ENCODE measurements around the gene SAMD1. TPM values are rescaled to one million over a fixed set of nuclear protein-coding genes. Genes with fewer than 3 reads are reported as not detected.

SAMD1 gene
- total and polyA plus RNA-seq, 2 of the 8 experiments (the other 6 are each of a cell fraction or from before 2014, with no cell fraction given): 40.0 to 100 TPM

DNA sequence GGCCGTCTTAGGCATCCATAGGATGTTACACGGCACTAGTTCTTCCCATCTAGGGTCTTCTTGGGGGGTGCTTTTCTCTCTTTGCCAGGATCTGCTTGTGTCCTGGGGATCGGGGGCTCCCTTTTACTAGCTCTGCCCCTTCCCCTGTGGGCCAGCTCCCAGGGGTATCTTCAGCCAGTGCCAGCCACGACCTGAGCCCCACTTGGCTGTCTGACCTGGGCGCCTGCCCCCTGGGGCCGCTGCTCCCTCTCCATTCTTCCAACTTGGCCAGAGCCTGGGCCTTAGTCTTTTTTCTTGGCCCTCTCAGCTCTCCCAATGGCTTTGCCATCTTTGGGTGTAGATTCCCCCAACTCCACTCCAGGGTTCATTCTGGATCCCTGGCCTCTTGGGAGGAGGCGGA, 23.9 kb upstream of the SAMD1 start:
- Histone ChIP-seq H2AFZ (ENCODE audit: low read length) (no peak overlapping the region), H2BK15ac (ENCODE audit: low read length) (no peak overlapping the region), H2BK20ac (ENCODE audit: low read length) (no peak overlapping the region), H2AK5ac (ENCODE audit: low read depth, low read length) (no peak overlapping the region), H2BK120ac (replicated peaks; ENCODE audit: low read depth, low read length) (no peak overlapping the region), H3K27me3 (replicated peaks in 1 of 4; ENCODE audit: control insufficient read depth in 3 of 4, extremely low read depth in 1 of 4, insufficient read depth in 3 of 4, low read length in 3 of 4) (no peaks in the 10 kb centered on the region; a peak in 2 of 7 replicates), H3K79me2 (ENCODE audit: control insufficient read depth in 1 of 2, insufficient read depth in 2 of 2, low read length in 2 of 2) (0 out of 4 replicates have a peak, but pooled peaks cover 0 to 3% of the 10 kb centered on the region in 2 experiments), H3K23me2 (ENCODE audit: low read depth, low read length) (peaks cover 8% of the 10 kb centered on the region), H4K5ac (ENCODE audit: insufficient read length, low read depth, low read length) (no peak overlapping the region), H3K4ac (replicated peaks; ENCODE audit: insufficient read length, low read depth, low read length) (no peak overlapping the region), H3K9ac (replicated peaks in 1 of 4; ENCODE audit: extremely low read depth in 1 of 4, low read depth in 3 of 4, low read length in 3 of 4) (no peak overlapping the region), H4K20me1 (replicated peaks in 1 of 2; ENCODE audit: control insufficient read depth in 1 of 2, insufficient read depth in 2 of 2, low read length in 2 of 2) (peaks cover 7 to 12% of the 10 kb centered on the region in 2 experiments), H4K8ac (ENCODE audit: extremely low read depth, insufficient read depth, low read length) (no peak overlapping the region), H4K91ac (replicated peaks; ENCODE audit: insufficient read length, low read length) (no peak overlapping the region), H3K4me3 (ENCODE audit: extremely low read depth in 1 of 4, insufficient read depth in 2 of 4, low read depth in 3 of 4, low read length in 4 of 4) (no peak overlapping the region), H2BK5ac (ENCODE audit: low read depth, low read length) (no peak overlapping the region), H3K23ac (ENCODE audit: insufficient read length) (no peak overlapping the region), H3K36me3 (ENCODE audit: control insufficient read depth in 2 of 4, insufficient read depth in 4 of 4, low read length in 3 of 4) (no peaks in the 10 kb centered on the region), H3K14ac (ENCODE audit: insufficient read length) (no peak overlapping the region), H3K4me2 (ENCODE audit: insufficient read depth in 1 of 2, low read depth in 2 of 2, low read length in 2 of 2) (no peak overlapping the region), H3K4me1 (replicated peaks in 1 of 4; ENCODE audit: control insufficient read depth in 3 of 4, insufficient read depth in 4 of 4, low read length in 3 of 4) (peaks cover 11 to 35% (median 21%) of the 10 kb centered on the region in 4 experiments), H2BK12ac (ENCODE audit: low read depth, low read length) (no peak overlapping the region), H3K9me3 (ENCODE audit: insufficient read depth in 2 of 2, low read depth in 1 of 2, low read length in 1 of 2) (no peaks in the 10 kb centered on the region), H3K56ac (replicated peaks; ENCODE audit: insufficient read length, low read depth, low read length) (no peak overlapping the region), H3K18ac (ENCODE audit: extremely low read depth, low read length) (no peak overlapping the region), H3K27ac (ENCODE audit: low read depth, low read length) (no peak overlapping the region), H3K79me1 (ENCODE audit: low read depth, low read length) (peaks cover 4% of the 10 kb centered on the region)
- CTCF ChIA-PET (ENCODE audit: partially characterized antibody): interaction anchor here (0.6 to 11.3 kb wide), 28 partner anchors 9 to 365 kb away, joined by 3 to 105 read pairs (median 5); partner anchors contain the start of genes ASF1B, C19orf67 and MISP3
- FAIRE-seq (no peak), DNase-seq (ENCODE audit: low read depth in 1 of 2, low spot score in 2 of 2) (no peak)
- WGBS, 2 experiments (ENCODE audit: extremely low coverage in 1 of 2, insufficient coverage in 1 of 2, insufficient read length in 1 of 2, insufficient replicate concordance in 2 of 2, low coverage in 1 of 2, low lambda C conversion rate in 2 of 2, missing lambda C conversion rate in 1 of 2): 86% methylated on average over 7 of the region's 7 CpGs; no CpG with 5 or more reads in 1 of the 2 experiments
- POLR2A ChIA-PET (ENCODE audit: partially characterized antibody): interaction anchor here (0.6 to 4.2 kb wide), 8 partner anchors 14 to 152 kb away, joined by 3 to 24 read pairs (median 4); partner anchors contain the start of genes ASF1B and MISP3
- TF ChIP-seq CHD1 (IDR thresholded peaks at IDR 0.05; ENCODE audit: low read depth, low read length) (no peak), KDM1A (IDR thresholded peaks at IDR 0.05; ENCODE audit: borderline replicate concordance, low read length) (no peak), BCL11A (IDR thresholded peaks at IDR 0.05; ENCODE audit: low read depth in 2 of 2, low read length in 2 of 2) (no peak), CTBP2 (IDR thresholded peaks at IDR 0.05; ENCODE audit: borderline replicate concordance, insufficient read depth, insufficient read length, low read length) (no peak), POU5F1 (IDR thresholded peaks at IDR 0.05; ENCODE audit: low read depth, low read length) (no peak), RBBP5 (IDR thresholded peaks at IDR 0.05; ENCODE audit: borderline replicate concordance, low read depth, low read length) (no peak), JUN (IDR thresholded peaks at IDR 0.05; ENCODE audit: low read depth, low read length) (no peak), CHD2 (IDR thresholded peaks at IDR 0.05; ENCODE audit: low read length) (no peak), NRF1 (IDR thresholded peaks at IDR 0.05; ENCODE audit: low read depth, low read length) (no peak), SIX5 (IDR thresholded peaks at IDR 0.05; ENCODE audit: low read depth, low read length) (no peak), SP2 (IDR thresholded peaks at IDR 0.05; ENCODE audit: low read length) (no peak), NANOG (IDR thresholded peaks at IDR 0.05; ENCODE audit: insufficient read depth, low read depth, low read length, poor library complexity, severe bottlenecking) (no peak), POLR2AphosphoS5 (IDR thresholded peaks at IDR 0.05; ENCODE audit: low read depth, low read length) (no peak), EGR1 (IDR thresholded peaks at IDR 0.05; ENCODE audit: borderline replicate concordance, low read depth, low read length) (no peak)
- TF ChIP-seq, protein P1, sequence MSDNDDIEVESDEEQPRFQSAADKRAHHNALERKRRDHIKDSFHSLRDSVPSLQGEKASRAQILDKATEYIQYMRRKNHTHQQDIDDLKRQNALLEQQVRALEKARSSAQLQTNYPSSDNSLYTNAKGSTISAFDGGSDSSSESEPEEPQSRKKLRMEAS (IDR thresholded peaks at IDR 0.05): no peak
